HG02970 (cell line): ENCODE measurements around the gene SLC39A3.
A peak's percentile ranks its signal among the peaks of the same experiment; 100 is the strongest.

Experiments used
- ATAC-seq: cut with Tn5 transposase; IDR thresholded peaks from one replicate; pipeline ENCODE4 v1.9.1; 2021; ENCODE audit warnings: mild to moderate bottlenecking, moderate library complexity, moderate number of reproducible peaks; ENCODE audit not compliant: unreplicated experiment, low FRiP score

SLC39A3 gene

DNA sequence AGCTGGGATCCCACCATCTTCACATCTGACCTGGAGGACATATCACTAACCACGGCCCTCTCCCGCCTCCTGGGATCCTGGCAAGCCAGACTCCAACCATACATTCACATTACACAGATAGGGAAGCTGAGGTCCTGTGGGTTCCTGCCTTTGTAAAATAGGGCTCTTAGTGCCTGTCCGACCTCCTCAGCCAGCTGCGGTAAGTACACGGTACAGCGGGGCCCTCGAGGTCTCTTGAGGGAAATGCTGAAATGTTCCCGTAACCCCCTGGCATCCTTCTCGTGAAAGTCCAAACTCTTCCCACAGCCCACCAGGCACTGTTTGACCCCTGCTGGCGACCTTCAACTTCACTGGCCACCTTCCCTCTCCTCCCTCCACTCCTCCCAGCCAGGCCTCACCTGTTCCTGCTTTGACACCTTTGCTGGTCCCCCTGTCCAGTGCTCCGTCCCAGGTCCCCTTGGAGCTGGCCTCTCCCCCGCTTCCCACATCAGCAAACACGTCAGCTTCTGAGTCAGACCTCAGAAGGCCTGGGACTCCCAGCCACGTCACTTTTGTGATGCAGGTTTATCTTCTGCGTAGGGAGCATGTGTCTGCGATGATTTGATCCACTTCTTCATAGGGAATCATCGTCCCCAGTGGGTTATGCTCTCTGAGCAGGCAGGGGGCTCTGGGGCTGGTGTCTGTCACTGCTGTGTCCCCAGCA is 28.5 kb downstream of the SLC39A3 start:
- ATAC-seq, result no peak

DNA sequence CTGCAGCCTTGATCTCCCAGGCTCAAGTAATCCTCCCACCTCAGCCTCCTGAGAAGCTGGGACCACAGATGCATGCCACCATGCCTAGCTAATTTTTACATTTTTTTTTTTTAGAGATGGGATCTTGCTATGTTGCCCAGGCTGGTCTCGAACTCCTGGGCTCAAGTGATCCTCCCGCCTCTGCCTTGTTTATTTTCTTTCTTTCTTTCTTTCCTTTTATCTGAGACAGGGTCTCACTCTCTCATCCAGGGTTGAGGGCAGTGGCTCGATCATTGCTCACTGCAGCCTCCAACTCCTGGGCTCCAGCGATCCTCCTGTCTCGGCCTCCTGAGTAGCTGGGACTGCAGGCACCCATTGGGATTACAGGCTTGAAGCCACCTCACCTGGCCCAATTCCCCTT is 33.6 kb downstream of the SLC39A3 start:
- no peak for ATAC-seq

- no peak for ATAC-seq
Observed at GRCh38 chr19:2703691-2704216, 36.1 kb downstream of the SLC39A3 start.

GRCh38 chr19:2703077-2703437 is 36.8 kb downstream of the SLC39A3 start:
- no peak for ATAC-seq

- ATAC-seq, result peak; percentile 75
Observed at GRCh38 chr19:2702170-2703076, 37.4 kb downstream of the SLC39A3 start, which contains the start of gene GNG7. Gene GNG7 (minus strand): TSS chr19:2702694. CDS start chr19:2520688, 182,006 bp downstream.

DNA sequence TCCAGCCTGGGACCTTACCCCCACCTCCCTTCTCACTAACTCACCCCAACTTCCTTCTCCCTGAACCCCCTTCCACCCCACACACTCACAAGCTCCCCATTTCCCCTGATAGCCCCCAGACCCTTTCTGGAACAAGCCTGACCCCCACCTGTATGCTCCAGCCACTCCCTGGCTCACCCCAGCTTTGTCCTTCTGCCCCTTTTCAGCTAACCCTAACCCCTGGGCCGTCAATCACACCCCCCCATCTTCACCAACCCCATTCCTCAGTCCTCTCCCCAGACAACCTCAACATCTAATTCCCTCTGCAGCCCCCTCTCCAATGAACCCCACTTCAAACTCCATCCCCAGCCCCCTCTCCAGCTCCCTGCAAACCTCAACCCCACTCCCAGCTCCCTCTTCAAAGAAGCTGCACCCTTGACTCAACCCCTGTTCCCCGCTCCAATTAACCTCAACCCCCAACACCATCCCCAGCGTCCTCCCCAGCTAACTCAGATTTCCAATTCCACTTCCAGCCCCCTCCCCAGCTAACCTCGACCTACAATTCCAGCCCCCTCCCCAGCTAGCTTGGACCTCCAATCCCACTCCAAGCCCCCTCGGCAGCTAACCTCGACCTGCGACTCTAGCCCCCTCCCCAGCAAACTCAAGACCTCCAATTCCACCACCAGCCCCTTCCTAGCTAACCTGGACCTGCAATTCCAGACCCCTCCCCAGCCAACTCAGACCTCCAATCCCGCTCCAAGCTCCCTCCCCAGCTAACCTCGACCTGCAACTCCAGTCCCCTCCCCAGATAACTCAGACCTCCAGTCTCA is 38.3 kb downstream of the SLC39A3 start:
- ATAC-seq, result no peak

- no peak for ATAC-seq
Observed at GRCh38 chr19:2700660-2701360, 39.0 kb downstream of the SLC39A3 start.

DNA sequence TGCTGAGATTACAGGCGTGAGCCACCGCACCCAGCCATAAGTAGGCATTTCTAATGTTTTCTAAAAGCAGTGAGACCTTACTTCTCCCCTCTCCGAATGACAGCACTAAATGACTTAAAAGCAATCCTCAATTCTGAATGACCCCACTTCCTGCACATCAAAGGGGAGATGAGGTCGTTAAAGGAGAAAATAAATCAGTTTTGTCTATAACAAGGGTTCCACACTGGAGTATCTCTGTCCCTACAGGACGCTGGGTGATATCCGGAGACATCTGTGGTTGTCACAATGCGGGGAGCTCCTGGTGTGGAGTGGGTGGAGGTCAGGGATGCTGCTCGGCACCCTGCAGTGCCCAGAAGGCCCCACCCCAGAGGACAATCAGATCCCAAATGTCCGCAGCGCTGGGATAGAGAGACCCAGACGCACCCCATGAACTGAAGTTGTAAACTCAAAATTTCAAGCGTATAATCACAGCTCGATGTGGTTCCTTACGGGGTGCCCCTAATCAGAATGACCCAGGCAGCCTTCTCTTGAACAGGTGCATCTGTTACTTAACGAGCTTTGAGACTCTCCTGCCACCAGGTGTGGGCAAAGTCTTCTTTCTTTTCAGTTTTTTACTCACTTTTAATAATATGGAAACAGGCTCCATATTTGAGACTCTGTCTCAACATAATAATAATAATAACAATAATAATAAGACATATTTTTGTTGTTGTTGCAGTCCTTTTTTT is 40.2 kb downstream of the SLC39A3 start:
- ATAC-seq, result no peak

GRCh38 chr19:2694196-2694595 is 45.6 kb downstream of the SLC39A3 start:
- ATAC-seq, result no peak

GRCh38 chr19:2693492-2694160 is 46.2 kb downstream of the SLC39A3 start:
- no peak for ATAC-seq

- ATAC-seq, result no peak
Observed at GRCh38 chr19:2691951-2692350, 47.9 kb downstream of the SLC39A3 start.

GRCh38 chr19:2690856-2691255 is 49.0 kb downstream of the SLC39A3 start:
- no peak for ATAC-seq

GRCh38 chr19:2686360-2686759 is 53.5 kb downstream of the SLC39A3 start:
- no peak for ATAC-seq

- ATAC-seq, result no peak
Observed at GRCh38 chr19:2685204-2685704, 54.6 kb downstream of the SLC39A3 start.

DNA sequence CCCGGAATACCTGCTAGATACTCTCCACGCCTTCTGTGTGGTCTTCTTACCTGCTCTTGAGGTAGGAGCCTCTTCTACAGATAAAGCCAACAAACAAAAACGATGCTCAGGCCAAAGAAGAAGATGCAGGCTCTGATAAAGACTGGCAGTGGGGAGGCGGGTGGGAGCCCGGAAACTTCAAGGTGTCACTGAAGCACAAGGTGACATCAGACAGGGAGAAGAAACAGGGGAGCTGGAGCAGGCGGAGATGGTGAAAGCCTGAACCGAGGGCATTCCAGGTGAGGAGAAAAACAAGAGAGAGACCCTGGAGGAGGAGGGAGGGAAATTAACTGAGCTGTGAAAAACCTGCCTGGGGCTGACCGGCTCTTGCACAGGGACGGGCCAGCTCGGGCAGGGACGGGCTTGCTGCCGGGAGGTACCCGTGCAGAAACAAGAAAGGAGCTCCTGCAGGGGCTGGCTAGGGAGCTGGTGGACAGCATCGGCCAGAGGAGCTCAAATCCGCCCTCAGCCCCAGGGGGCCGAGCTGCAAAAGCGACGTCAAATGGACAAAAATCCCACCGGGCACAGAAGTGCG is 56.3 kb downstream of the SLC39A3 start:
- no peak for ATAC-seq
